ENCODE measurements around the gene MARCHF3. TPM values are rescaled to one million over a fixed set of nuclear protein-coding genes. Genes with fewer than 3 reads are reported as not detected.

The MARCHF3 gene
- total and polyA plus RNA-seq, 2 of the 13 experiments (the other 11 are each of a cell fraction or from before 2014, with no cell fraction given): 4.8 to 11.9 TPM

- TF ChIP-seq, protein P1, sequence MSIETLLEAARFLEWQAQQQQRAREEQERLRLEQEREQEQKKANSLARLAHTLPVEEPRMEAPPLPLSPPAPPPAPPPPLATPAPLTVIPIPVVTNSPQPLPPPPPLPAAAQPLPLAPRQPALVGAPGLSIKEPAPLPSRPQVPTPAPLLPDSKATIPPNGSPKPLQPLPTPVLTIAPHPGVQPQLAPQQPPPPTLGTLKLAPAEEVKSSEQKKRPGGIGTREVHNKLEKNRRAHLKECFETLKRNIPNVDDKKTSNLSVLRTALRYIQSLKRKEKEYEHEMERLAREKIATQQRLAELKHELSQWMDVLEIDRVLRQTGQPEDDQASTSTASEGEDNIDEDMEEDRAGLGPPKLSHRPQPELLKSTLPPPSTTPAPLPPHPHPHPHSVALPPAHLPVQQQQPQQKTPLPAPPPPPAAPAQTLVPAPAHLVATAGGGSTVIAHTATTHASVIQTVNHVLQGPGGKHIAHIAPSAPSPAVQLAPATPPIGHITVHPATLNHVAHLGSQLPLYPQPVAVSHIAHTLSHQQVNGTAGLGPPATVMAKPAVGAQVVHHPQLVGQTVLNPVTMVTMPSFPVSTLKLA (IDR thresholded peaks at IDR 0.05): no peak
- TF ChIP-seq ZFP37 (CRISPR knock-in tag; IDR thresholded peaks at IDR 0.05; ENCODE audit: borderline replicate concordance): 0 out of 2 replicates have a peak, but pooled peaks have one; percentile 58
- TF ChIP-seq ZNF558 (CRISPR knock-in tag; IDR thresholded peaks at IDR 0.05; ENCODE audit: borderline replicate concordance): peak; percentile 63; the same call in 1 of the 2 replicates
- TF ChIP-seq ISX (CRISPR knock-in tag; conservative IDR thresholded peaks at IDR 0.05): no peak; the same call in 1 of the 2 replicates
- TF ChIP-seq, protein P2, sequence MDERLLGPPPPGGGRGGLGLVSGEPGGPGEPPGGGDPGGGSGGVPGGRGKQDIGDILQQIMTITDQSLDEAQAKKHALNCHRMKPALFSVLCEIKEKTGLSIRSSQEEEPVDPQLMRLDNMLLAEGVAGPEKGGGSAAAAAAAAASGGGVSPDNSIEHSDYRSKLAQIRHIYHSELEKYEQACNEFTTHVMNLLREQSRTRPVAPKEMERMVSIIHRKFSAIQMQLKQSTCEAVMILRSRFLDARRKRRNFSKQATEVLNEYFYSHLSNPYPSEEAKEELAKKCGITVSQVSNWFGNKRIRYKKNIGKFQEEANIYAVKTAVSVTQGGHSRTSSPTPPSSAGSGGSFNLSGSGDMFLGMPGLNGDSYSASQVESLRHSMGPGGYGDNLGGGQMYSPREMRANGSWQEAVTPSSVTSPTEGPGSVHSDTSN (CRISPR knock-in tag; IDR thresholded peaks at IDR 0.05): peak; percentile 90
- peak; percentile 58; the same call in 1 of the 2 replicates for TF ChIP-seq GATAD1 (CRISPR knock-in tag; IDR thresholded peaks at IDR 0.05)
- no peak for TF ChIP-seq MAFG (CRISPR knock-in tag; IDR thresholded peaks at IDR 0.05)
- no peak for TF ChIP-seq CCAR2 (optimal IDR thresholded peaks at IDR 0.05; ENCODE audit: low read depth, low read length)
- TF ChIP-seq ZNF746 (CRISPR knock-in tag; IDR thresholded peaks at IDR 0.05): no peak
- peak; percentile 46; the same call in 1 of the 2 replicates for TF ChIP-seq KLF6 (CRISPR knock-in tag; IDR thresholded peaks at IDR 0.05)
- TF ChIP-seq PHF21A (CRISPR knock-in tag; IDR thresholded peaks at IDR 0.05): peak; percentile 71; the same call in 1 of the 2 replicates
- TF ChIP-seq HES4 (CRISPR knock-in tag; IDR thresholded peaks at IDR 0.05; ENCODE audit: borderline replicate concordance): peak; percentile 82
- TF ChIP-seq EEA1 (CRISPR knock-in tag; IDR thresholded peaks at IDR 0.05; ENCODE audit: borderline replicate concordance): 0 out of 2 replicates have a peak, but pooled peaks have one; percentile 17
- no peak for TF ChIP-seq ZFP36L2 (CRISPR knock-in tag; IDR thresholded peaks at IDR 0.05)
- TF ChIP-seq LRRFIP1 (CRISPR knock-in tag; conservative IDR thresholded peaks at IDR 0.05): no peak
- TF ChIP-seq HBP1 (CRISPR knock-in tag; IDR thresholded peaks at IDR 0.05; ENCODE audit: low read depth): 0 out of 2 replicates have a peak, but pooled peaks have one; percentile 55
- no peak for TF ChIP-seq NCOA1 (CRISPR knock-in tag; IDR thresholded peaks at IDR 0.05)
- TF ChIP-seq, protein P3, sequence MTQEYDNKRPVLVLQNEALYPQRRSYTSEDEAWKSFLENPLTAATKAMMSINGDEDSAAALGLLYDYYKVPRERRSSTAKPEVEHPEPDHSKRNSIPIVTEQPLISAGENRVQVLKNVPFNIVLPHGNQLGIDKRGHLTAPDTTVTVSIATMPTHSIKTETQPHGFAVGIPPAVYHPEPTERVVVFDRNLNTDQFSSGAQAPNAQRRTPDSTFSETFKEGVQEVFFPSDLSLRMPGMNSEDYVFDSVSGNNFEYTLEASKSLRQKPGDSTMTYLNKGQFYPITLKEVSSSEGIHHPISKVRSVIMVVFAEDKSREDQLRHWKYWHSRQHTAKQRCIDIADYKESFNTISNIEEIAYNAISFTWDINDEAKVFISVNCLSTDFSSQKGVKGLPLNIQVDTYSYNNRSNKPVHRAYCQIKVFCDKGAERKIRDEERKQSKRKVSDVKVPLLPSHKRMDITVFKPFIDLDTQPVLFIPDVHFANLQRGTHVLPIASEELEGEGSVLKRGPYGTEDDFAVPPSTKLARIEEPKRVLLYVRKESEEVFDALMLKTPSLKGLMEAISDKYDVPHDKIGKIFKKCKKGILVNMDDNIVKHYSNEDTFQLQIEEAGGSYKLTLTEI (CRISPR knock-in tag; conservative IDR thresholded peaks at IDR 0.05): no peak
- TF ChIP-seq NR1H2 (CRISPR knock-in tag; IDR thresholded peaks at IDR 0.05; ENCODE audit: borderline replicate concordance, low read depth): peak; percentile 50; the same call in 1 of the 2 replicates
- no peak; the same call in 1 of the 2 replicates for TF ChIP-seq ARID2 (CRISPR knock-in tag; IDR thresholded peaks at IDR 0.05; ENCODE audit: borderline replicate concordance)
- TF ChIP-seq THAP11 (CRISPR knock-in tag; IDR thresholded peaks at IDR 0.05): peak; percentile 45; the same call in 1 of the 2 replicates
These were observed at the start of gene MARCHF3 (continued) for GRCh38 chr5:127030259-127031146.
